ENCODE measurements around the gene CACNA2D1.

CACNA2D1 gene

GRCh38 chr7:82209179-82209747 lies 234.3 kb downstream of the CACNA2D1 start:
- in situ Hi-C loops (cut with HindIII; ENCODE audit: low pct_ligation_motif_present, low sequenced_read_pairs), result no loop called here
- no peak for DNase-seq
- no peak for TF ChIP-seq CTCF (IDR thresholded peaks at IDR 0.05; ENCODE audit: low read depth, low read length, missing control alignments)
- Histone ChIP-seq H3K4me3 (ENCODE audit: low read depth, low read length) (no peak overlapping the region), H3K36me3 (replicated peaks) (no peaks in the 10 kb centered on the region), H3K27ac (no peak overlapping the region), H3K27me3 (replicated peaks) (no peaks in the 10 kb centered on the region)

- no peak for TF ChIP-seq CTCF (IDR thresholded peaks at IDR 0.05; ENCODE audit: low read depth, low read length, missing control alignments)
- Histone ChIP-seq H3K36me3 (replicated peaks) (no peaks in the 10 kb centered on the region), H3K27me3 (replicated peaks) (no peaks in the 10 kb centered on the region), H3K4me3 (ENCODE audit: low read depth, low read length) (no peak overlapping the region), H3K27ac (peak overlapping the region; percentile 46)
- in situ Hi-C loops (cut with HindIII; ENCODE audit: low pct_ligation_motif_present, low sequenced_read_pairs), result no loop called here
- DNase-seq, result peak; percentile 85
Measured at GRCh38 chr7:82204694-82205093, 238.9 kb downstream of the CACNA2D1 start.

GRCh38 chr7:82202965-82203364 lies 240.6 kb downstream of the CACNA2D1 start:
- no peak for TF ChIP-seq CTCF (IDR thresholded peaks at IDR 0.05; ENCODE audit: low read depth, low read length, missing control alignments)
- Histone ChIP-seq H3K27ac (no peak overlapping the region), H3K36me3 (replicated peaks) (no peaks in the 10 kb centered on the region), H3K27me3 (replicated peaks) (no peaks in the 10 kb centered on the region), H3K4me3 (ENCODE audit: low read depth, low read length) (no peak overlapping the region)
- no peak for DNase-seq
- in situ Hi-C loops (cut with HindIII; ENCODE audit: low pct_ligation_motif_present, low sequenced_read_pairs), result no loop called here

GRCh38 chr7:82202107-82202506 lies 241.5 kb downstream of the CACNA2D1 start:
- H3K27me3 ChIP-seq (replicated peaks), result no peaks in the 10 kb centered on the region
- no peaks in the 10 kb centered on the region for H3K36me3 ChIP-seq (replicated peaks)
- in situ Hi-C loops (cut with HindIII; ENCODE audit: low pct_ligation_motif_present, low sequenced_read_pairs), result no loop called here
- H3K4me3 ChIP-seq (ENCODE audit: low read depth, low read length), result no peak overlapping the region
- DNase-seq, result no peak
- no peak overlapping the region for H3K27ac ChIP-seq
- no peak for TF ChIP-seq CTCF (IDR thresholded peaks at IDR 0.05; ENCODE audit: low read depth, low read length, missing control alignments)

GRCh38 chr7:82200601-82201000 lies 243.0 kb downstream of the CACNA2D1 start:
- TF ChIP-seq CTCF (IDR thresholded peaks at IDR 0.05; ENCODE audit: low read depth, low read length, missing control alignments), result no peak
- in situ Hi-C loops (cut with HindIII; ENCODE audit: low pct_ligation_motif_present, low sequenced_read_pairs), result no loop called here

GRCh38 chr7:82194016-82194643 lies 249.4 kb downstream of the CACNA2D1 start:
- no peak overlapping the region for H3K27ac ChIP-seq
- in situ Hi-C loops (cut with HindIII; ENCODE audit: low pct_ligation_motif_present, low sequenced_read_pairs), result no loop called here
- no peaks in the 10 kb centered on the region for H3K27me3 ChIP-seq (replicated peaks)
- H3K36me3 ChIP-seq (replicated peaks), result no peaks in the 10 kb centered on the region
- no peak for TF ChIP-seq CTCF (IDR thresholded peaks at IDR 0.05; ENCODE audit: low read depth, low read length, missing control alignments)
- peak; percentile 60 for DNase-seq
- H3K4me3 ChIP-seq (ENCODE audit: low read depth, low read length), result no peak overlapping the region

More at GRCh38 chr7:82200601-82201000, 243.0 kb downstream of the CACNA2D1 start:
- H3K4me3 ChIP-seq (ENCODE audit: low read depth, low read length), result no peak overlapping the region
- H3K27me3 ChIP-seq (replicated peaks), result no peaks in the 10 kb centered on the region
- H3K36me3 ChIP-seq (replicated peaks), result no peaks in the 10 kb centered on the region
- H3K27ac ChIP-seq, result no peak overlapping the region
- no peak for DNase-seq
